DND-41 (cell line): ENCODE data around the gene PTPRA.

ENCODE experiments used
- CTCF ChIP-seq: IDR thresholded peaks from 2 replicates; pipeline ENCODE4 v1.5.1; 2012; ENCODE audit warnings: borderline replicate concordance, low read length, moderate library complexity, mild to moderate bottlenecking; ENCODE audit not compliant: poor library complexity, severe bottlenecking; ENCODE audit errors: extremely low read depth
- EZH2 ChIP-seq: IDR thresholded peaks from 3 replicates; pipeline ENCODE4 v1.6.1; 2012; ENCODE audit warnings: borderline replicate concordance, low read depth, mild to moderate bottlenecking, moderate library complexity, low read length, inconsistent platforms; ENCODE audit not compliant: severe bottlenecking

GRCh38 chr20:3072530-3073250 lies 199.4 kb downstream of the PTPRA start:
- no peak for TF ChIP-seq CTCF
- no peak for TF ChIP-seq EZH2
